Tibial nerve (tissue), 4 donors: ENCODE data around the gene KDM2A. TPM values are rescaled to one million over a fixed set of nuclear protein-coding genes. Genes with fewer than 3 reads are reported as not detected.

Source experiments
- DNase-seq, 2 donors: peaks; one replicate each; pipeline ENCODE4 v3.0.0-alpha.2; 2019; ENCODE audit warnings: low spot score in 2 of 2
- H3K27ac ChIP-seq, 4 donors: fragments of 200-600 bp; sonication (generic) in 3 of 4; one replicate each; pipeline ENCODE4 v1.5.1; 2017 to 2019; ENCODE audit warnings: mild to moderate bottlenecking in 1 of 4
- H3K27me3 ChIP-seq, 2 donors: fragments of 200-600 bp; sonication (generic) in 1 of 2; one replicate each; pipeline versions ENCODE4 v1.5.1 to v1.6.0; 2017 to 2019
- H3K36me3 ChIP-seq, 3 donors: fragments of 200-600 bp; sonication (generic); one replicate each; pipeline ENCODE4 v1.5.1; 2018 to 2019
- H3K4me1 ChIP-seq, 4 donors: fragments of 200-600 bp; sonication (generic) in 3 of 4; one replicate each; pipeline ENCODE4 v1.5.1; 2017 to 2019
- H3K4me3 ChIP-seq, 4 donors: fragments of 200-600 bp; sonication (generic) in 3 of 4; one replicate each; pipeline ENCODE4 v1.5.1; 2017 to 2019; ENCODE audit warnings: mild to moderate bottlenecking in 1 of 4, moderate library complexity in 1 of 4
- H3K9me3 ChIP-seq, 4 donors: fragments of 200-600 bp; sonication (generic) in 3 of 4; one replicate each; pipeline ENCODE4 v1.5.1; 2017 to 2019
- EP300 ChIP-seq, 2 donors: sonication (generic); formaldehyde crosslinking; IDR thresholded peaks; one replicate each; pipeline ENCODE4 v1.6.1; 2017; ENCODE audit warnings: antibody characterized with exemption in 2 of 2, mild to moderate bottlenecking in 1 of 2
- POLR2A ChIP-seq, 2 donors: fragments of 450-650 bp; IDR thresholded peaks; one replicate each; pipeline ENCODE4 v1.6.1; 2017; ENCODE audit warnings: antibody characterized with exemption in 2 of 2, mild to moderate bottlenecking in 2 of 2, moderate library complexity in 2 of 2
- WGBS, 2 donors: methylation state at CpG; one replicate each; pipeline ENCODE4 v1.1.5; 2018; 5-methylcytosine and 5-hydroxymethylcytosine counted together
- total RNA-seq, 4 donors: library from RNA; depleted of rRNA; stranded (reverse); fragments of >200 nt; gene quantifications; one replicate each; pipeline ENCODE4 v1.1.0, GENCODE V29; 2016
- TF ChIP-seq, protein P1 (sequence below), 5 experiments: fragments of 200-600 bp in 3 of 5; fragments of 450-650 bp in 2 of 5; sonication (generic) in 3 of 5; IDR thresholded peaks; one replicate each; pipeline ENCODE4 v1.5.1; 2016 to 2019; ENCODE audit warnings: antibody characterized with exemption in 5 of 5, mild to moderate bottlenecking in 3 of 5, moderate library complexity in 2 of 5

The KDM2A gene
- total RNA-seq, 4 donors from 2014 or later = 40.9 to 106 (median 67.4) TPM

DNA sequence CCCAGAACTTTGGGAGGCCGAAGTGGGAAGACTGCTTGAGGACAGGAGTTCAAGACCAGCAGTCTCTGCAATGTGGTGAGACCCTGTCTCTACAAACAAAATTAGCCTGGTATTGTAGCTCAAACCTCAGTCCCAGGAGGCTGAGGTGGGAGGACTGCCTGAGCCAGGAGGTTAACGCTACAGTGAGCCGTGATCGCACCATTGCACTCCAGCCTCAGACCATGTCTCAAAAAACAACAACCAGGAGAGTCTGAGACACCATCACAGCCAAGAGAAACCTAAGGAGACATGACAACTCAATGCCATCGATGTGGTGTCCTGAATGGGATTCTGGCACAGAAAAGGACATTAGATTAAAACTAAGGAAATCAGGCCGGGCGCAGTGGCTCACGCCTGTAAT, 28.3 kb upstream of the KDM2A start:
- DNase-seq = no peak
- Histone ChIP-seq H3K27ac (no peak overlapping the region), H3K9me3 (no peaks in the 10 kb centered on the region), H3K4me3 (no peak overlapping the region), H3K27me3 (peaks cover 0 to 4% of the 10 kb centered on the region in 2 donors), H3K36me3 (no peaks in the 10 kb centered on the region), H3K4me1 (no peaks in the 10 kb centered on the region)
- TF ChIP-seq EP300 (IDR thresholded peaks at IDR 0.05) (no peak), POLR2A (IDR thresholded peaks at IDR 0.05) (no peak)
- TF ChIP-seq, protein P1, sequence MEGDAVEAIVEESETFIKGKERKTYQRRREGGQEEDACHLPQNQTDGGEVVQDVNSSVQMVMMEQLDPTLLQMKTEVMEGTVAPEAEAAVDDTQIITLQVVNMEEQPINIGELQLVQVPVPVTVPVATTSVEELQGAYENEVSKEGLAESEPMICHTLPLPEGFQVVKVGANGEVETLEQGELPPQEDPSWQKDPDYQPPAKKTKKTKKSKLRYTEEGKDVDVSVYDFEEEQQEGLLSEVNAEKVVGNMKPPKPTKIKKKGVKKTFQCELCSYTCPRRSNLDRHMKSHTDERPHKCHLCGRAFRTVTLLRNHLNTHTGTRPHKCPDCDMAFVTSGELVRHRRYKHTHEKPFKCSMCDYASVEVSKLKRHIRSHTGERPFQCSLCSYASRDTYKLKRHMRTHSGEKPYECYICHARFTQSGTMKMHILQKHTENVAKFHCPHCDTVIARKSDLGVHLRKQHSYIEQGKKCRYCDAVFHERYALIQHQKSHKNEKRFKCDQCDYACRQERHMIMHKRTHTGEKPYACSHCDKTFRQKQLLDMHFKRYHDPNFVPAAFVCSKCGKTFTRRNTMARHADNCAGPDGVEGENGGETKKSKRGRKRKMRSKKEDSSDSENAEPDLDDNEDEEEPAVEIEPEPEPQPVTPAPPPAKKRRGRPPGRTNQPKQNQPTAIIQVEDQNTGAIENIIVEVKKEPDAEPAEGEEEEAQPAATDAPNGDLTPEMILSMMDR (IDR thresholded peaks at IDR 0.05) = no peak
- 89 to 90% methylated on average over 8 of the region's 8 CpGs for WGBS, 2 donors

DNA sequence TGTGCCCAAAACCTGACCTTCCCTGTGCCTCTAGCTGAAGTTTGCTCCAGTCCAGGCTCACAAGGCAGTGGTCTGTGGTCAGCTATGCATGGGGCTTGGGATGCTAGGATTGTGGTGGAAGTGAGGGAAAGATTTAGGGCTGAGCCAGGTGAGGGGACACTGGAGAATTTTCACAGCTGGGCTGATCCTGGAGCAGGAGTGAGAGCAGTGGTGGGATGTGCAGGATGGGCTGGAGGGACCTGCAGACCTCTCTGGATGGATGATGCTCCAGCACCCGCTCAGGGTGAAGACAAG, 23.9 kb upstream of the KDM2A start:
- H3K27me3 ChIP-seq = peaks cover 0 to 4% of the 10 kb centered on the region in 2 donors
- WGBS, 2 donors = 77 to 80% methylated on average over 1 of the region's 1 CpG
- TF ChIP-seq POLR2A (IDR thresholded peaks at IDR 0.05) = no peak
- H3K27ac ChIP-seq = no peak overlapping the region
- no peaks in the 10 kb centered on the region for H3K9me3 ChIP-seq
- no peaks in the 10 kb centered on the region for H3K4me1 ChIP-seq
- H3K36me3 ChIP-seq = no peaks in the 10 kb centered on the region
- no peak for DNase-seq
- H3K4me3 ChIP-seq = no peak overlapping the region

DNA sequence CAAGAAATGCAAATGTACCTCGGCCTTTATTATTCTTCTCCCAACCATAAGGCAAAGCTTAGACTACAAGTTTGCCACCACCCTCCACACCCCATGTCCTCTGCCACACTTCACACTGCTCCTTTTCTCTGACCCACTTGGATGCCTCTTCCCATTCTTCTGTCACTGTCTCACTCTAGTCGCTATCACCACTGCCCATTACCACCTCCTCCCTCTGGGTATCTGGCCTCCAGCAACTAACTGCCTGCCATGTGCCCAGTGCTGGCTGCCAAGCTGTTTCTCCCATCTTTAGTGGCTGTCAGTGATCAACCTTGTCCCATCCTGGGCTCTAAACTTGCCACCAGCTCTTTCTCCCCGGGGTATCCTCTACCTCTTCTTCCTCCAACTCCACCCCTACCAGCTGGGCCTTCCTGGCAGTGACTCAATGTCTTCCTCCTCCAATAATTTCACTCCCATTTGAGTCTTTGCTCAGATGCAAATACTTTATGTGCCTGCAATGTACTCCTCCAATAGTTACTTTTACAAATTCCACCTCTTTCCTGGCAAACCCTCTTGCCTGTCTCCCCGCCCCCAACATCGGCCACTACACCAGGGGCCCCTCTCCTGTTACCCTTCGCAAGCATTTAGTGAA, 20.1 kb upstream of the KDM2A start:
- Histone ChIP-seq H3K27me3 (no peaks in the 10 kb centered on the region), H3K36me3 (no peaks in the 10 kb centered on the region), H3K4me1 (no peaks in the 10 kb centered on the region), H3K27ac (no peak overlapping the region), H3K9me3 (no peaks in the 10 kb centered on the region), H3K4me3 (no peak overlapping the region)
- 80 to 81% methylated on average over 6 of the region's 6 CpGs for WGBS, 2 donors
- no peak for DNase-seq
- TF ChIP-seq, protein P1 (IDR thresholded peaks at IDR 0.05) = no peak
- TF ChIP-seq EP300 (IDR thresholded peaks at IDR 0.05) (no peak), POLR2A (IDR thresholded peaks at IDR 0.05) (no peak)

DNA sequence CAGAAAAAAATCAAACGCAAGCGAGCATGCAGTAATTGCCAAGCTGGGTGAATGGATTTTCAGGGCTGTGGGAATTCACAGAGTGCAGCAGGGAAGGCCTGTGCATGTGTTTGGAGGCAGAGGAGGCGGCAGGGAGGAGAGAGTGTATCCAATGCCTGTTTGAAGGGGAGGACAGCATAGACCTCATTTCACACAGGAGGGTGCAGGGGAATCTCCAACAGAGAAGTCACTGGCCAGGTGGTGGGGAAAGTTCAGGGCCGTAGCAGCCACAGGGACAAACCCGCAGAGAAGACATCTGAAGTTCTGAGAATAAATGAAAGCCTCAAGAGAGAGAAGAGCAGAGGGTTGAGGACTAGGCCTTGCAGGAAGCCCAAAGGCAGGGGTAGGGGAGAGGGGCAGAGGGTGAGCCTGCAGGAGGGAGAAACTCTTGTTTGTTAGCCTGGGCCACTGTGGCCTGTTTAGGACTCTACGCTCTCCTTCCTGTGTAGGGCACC, 19.2 kb upstream of the KDM2A start:
- Histone ChIP-seq H3K4me1 (no peaks in the 10 kb centered on the region), H3K27ac (no peak overlapping the region), H3K4me3 (no peak overlapping the region), H3K36me3 (no peaks in the 10 kb centered on the region), H3K9me3 (no peaks in the 10 kb centered on the region), H3K27me3 (no peaks in the 10 kb centered on the region)
- WGBS, 2 donors = 86 to 92% methylated on average over 6 of the region's 6 CpGs
- no peak for DNase-seq
- TF ChIP-seq POLR2A (IDR thresholded peaks at IDR 0.05) = no peak
- TF ChIP-seq EP300 (IDR thresholded peaks at IDR 0.05) = no peak
- TF ChIP-seq, protein P1 (IDR thresholded peaks at IDR 0.05) = no peak

DNA sequence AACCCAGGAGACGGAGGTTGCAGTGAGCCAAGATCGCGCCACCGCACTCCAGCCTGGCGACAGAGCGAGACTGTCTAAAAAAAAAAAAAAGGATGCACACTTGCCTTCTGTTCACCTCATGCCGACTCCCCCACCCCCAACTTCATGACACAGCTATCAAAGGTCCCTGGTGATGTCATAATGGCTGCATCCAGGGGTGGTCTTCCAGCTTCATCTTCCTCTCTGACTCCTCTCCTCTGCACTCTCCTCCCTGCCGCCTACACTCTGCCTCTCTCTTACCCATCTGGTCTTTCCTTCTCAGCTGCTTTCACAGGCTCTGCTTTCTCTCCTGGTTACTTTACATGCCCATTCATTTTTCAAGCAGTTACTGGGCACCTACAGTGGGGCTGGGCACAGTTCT, 16.4 kb upstream of the KDM2A start:
- no peak overlapping the region for H3K27ac ChIP-seq
- no peaks in the 10 kb centered on the region for H3K9me3 ChIP-seq
- no peaks in the 10 kb centered on the region for H3K36me3 ChIP-seq
- H3K4me3 ChIP-seq = no peak overlapping the region
- DNase-seq = no peak
- H3K4me1 ChIP-seq = no peaks in the 10 kb centered on the region
- H3K27me3 ChIP-seq = no peaks in the 10 kb centered on the region
- TF ChIP-seq EP300 (IDR thresholded peaks at IDR 0.05) = no peak
- TF ChIP-seq, protein P1 (IDR thresholded peaks at IDR 0.05) = no peak
- no peak for TF ChIP-seq POLR2A (IDR thresholded peaks at IDR 0.05)
- WGBS, 2 donors = 85 to 89% methylated on average over 8 of the region's 8 CpGs

DNA sequence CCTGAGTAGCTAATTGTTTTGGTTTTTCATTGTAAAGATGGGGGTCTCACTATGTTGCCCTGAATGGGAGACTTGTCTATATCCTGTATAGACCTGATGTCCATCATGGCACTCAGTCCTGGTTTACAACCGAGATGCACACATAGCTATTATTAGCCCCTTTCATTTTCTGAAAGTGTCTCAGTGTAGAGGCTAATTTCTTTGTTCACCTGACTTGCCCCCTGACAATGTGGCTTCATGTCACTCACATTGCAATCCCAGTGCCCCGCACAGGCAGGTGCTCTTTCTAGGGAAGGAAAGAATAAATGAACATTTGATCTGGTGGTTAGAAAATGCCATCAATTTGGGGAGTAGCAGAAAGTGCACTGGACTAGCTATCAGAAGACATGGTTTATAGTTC, 13.1 kb upstream of the KDM2A start:
- TF ChIP-seq POLR2A (IDR thresholded peaks at IDR 0.05) = no peak
- TF ChIP-seq EP300 (IDR thresholded peaks at IDR 0.05) = no peak
- TF ChIP-seq, protein P1 (IDR thresholded peaks at IDR 0.05) = no peak
- H3K9me3 ChIP-seq = no peaks in the 10 kb centered on the region
- H3K27ac ChIP-seq = no peak overlapping the region
- H3K36me3 ChIP-seq = no peaks in the 10 kb centered on the region
- 80 to 88% methylated on average over 2 of the region's 2 CpGs for WGBS, 2 donors
- H3K4me3 ChIP-seq = no peak overlapping the region
- no peak for DNase-seq
- H3K4me1 ChIP-seq = no peaks in the 10 kb centered on the region
- H3K27me3 ChIP-seq = no peaks in the 10 kb centered on the region
